GM21786 (cell line): Measurements from ENCODE around the gene SH2B2.

Experiments
- ATAC-seq: cut with Tn5 transposase; IDR thresholded peaks from one replicate; pipeline ENCODE4 v1.9.1; 2021; ENCODE audit not compliant: unreplicated experiment

The SH2B2 gene

GRCh38 chr7:102264367-102264891 lies 22.2 kb upstream of the SH2B2 start:
- no peak for ATAC-seq

GRCh38 chr7:102266541-102266940 lies 20.1 kb upstream of the SH2B2 start:
- ATAC-seq = no peak

DNA sequence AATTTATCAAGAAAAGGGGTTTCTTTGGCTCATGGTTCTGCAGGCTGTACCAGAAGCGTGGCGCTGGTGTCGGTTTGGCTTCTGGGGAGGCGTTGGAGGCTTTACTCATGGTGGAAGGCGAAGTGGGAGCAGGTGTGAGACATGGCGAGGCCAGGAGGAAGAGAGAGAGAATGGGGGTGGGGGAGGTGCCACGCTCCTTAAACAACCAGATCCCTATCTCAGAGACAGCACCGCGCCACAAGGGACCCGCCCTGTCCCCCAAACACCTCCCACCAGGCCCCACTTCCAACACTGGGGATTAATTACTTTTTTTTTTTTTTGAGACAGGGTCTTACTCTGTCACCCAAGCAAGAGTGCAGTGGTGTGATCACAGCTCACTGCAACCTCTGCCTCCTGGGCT lies 18.0 kb upstream of the SH2B2 start:
- ATAC-seq = no peak

GRCh38 chr7:102270178-102270887 lies 16.3 kb upstream of the SH2B2 start:
- ATAC-seq = no peak

DNA sequence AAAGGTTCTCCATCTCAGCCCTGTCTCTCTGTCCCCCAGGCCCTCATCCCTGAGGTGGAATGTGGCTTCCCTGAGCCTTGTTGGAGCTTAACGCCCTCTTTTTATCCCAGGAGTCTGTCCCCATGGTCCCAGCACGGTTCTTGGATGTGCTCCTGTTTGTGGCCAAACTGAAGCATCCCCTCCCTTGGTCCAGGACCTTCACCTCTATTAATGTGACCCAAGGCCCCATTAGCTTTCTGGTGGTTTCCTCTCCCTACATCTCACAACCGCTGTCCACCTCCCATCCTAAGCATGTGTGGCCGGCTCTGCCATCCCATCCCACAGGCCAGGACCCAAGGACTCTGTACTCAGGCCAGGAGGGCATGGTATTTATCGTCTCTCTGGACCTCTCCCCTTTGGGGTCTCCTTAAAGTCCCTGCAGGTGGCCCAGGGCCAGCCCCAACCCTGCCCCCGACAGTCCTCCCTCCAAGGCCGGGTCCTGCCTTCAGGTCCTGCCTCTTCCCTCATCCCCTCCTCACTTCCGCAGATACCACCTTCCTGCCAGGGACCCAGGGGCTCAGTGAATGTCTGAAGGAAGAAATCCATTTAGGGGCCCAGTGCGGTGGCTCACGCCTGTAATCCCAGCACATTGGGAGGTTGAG lies 15.4 kb upstream of the SH2B2 start:
- no peak for ATAC-seq

- ATAC-seq = no peak
These were observed 14.4 kb upstream of the SH2B2 start for GRCh38 chr7:102272075-102272916.

DNA sequence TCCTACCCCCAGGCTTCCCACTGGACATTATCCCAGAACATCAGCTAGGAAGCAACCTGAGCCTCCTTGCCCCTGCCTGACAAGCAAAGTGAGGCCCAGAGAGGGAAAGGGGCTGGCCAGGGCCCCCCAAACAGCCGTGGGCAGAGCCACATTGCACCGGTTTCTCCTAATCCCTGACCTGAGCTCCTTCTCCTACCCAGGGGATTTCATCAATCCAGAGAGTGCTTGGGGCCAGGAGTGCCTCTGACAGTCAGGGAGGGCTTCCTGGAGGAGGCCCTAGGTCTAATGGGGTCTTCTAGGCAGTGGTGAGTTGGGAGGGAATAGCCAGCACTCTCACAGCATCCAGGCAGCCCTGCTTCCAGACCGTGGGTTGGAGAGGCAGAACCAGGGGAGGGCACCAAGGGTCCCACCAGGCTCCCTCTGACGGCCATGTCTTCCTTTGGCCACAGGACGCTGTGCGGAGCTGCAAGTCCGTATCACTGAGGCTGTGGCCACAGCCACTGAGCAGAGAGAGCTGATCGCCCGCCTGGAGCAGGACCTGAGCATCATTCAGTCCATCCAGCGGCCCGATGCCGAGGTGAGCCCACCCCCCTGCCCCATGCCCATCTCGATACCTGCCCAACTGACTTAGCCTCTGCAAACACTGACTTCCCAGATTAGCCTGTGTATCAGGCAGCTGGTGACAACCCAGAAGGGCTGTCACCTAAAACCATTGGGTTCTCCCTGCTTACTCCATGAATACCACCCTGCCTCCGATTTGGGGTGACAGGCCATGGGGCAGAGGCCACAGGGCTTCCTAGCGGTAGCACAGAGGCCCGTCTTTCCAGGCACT lies 13.5 kb upstream of the SH2B2 start:
- ATAC-seq = no peak

DNA sequence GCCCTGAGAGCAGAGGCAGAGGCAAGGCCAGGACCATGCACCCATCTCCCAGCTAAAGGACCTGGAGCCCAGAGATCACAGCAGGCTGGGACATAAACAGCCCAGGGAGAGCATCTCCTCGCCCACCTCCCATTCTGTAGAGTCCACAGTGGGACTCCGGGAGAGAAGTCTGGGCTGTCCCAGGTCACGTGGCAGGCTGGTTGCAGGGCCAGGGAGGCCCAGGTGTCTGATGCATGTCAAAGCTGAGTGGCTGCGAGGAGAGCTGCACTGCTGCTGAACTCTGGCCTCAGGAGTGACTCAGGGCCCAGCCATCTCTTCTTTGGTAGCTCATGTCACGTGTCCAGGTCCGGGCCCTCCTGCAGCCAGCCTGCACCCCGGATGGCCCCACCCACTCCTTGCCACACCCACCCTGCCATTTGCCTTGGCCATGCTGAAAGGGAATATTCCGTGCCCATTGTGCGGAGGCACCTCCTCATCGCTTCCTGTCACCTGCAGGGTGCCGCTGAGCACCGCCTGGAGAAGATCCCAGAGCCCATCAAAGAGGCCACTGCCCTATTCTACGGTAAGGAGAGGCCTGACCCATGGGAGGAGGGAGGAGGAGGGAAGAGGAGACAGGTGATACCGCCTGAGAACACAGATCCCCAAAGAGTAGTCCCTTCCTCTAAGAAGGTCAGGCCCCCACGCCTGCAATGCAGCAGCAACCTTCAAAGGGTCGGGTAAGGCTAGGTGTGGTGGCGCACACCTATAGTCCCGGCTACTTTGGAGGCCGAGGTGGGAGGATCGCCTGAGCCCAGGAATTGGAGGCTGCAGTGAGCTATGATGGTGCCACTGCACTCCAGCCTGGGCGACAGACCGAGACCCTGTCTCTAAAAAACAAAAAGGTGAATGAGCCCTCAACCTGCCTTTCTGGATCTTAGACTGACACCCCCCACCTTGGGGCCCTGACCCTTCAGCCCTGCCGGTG lies 12.6 kb upstream of the SH2B2 start:
- no peak for ATAC-seq

DNA sequence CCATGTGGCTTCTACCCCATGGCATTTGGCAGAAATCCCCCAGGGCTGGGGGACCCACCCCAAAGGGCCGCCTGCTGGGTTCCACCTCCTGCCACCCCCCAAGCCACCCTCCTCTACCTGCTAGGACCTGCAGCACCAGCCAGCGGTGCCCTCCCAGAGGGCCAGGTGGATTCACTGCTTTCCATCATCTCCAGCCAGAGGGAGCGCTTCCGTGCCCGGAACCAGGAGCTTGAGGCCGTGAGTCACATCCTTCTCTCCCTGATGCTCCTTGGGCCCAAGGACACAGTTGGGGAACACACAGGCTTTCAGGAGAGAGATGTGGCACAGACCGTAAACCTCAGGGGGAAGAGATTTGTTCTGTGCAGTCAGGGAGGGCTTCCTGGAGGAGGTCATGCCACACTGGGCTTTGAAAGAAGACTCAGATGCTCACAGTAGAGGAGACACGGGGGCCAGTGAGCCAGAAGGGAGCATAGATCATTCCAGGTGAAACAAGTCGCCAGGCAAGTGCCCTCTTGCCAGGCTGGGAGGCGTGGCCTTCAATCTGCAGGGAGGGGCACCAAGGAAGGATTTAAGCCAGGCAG lies 11.5 kb upstream of the SH2B2 start:
- ATAC-seq = no peak

GRCh38 chr7:102277901-102278300 lies 8.8 kb upstream of the SH2B2 start:
- no peak for ATAC-seq

GRCh38 chr7:102279537-102280400 lies 6.9 kb upstream of the SH2B2 start:
- ATAC-seq = peak; percentile 69

DNA sequence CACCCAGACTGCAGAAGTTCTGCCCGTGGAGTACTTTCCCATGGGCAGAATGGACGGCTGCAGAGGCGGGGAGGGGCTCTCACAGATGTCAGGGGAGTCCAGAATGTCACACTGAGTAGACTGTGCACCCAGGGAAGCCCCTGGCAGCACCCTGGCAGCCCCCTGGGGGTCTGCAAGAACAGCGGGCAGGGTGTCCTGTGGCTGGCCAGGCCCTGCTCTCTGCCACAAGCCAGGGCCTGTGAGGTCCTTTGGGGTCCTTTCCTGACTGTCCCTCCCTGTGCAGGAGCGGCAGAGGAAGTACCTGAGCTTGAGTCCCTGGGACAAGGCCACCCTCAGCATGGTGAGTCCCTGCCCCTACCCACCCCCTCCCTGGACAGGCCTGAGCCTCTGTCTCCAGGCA lies 6.1 kb upstream of the SH2B2 start:
- ATAC-seq = no peak

DNA sequence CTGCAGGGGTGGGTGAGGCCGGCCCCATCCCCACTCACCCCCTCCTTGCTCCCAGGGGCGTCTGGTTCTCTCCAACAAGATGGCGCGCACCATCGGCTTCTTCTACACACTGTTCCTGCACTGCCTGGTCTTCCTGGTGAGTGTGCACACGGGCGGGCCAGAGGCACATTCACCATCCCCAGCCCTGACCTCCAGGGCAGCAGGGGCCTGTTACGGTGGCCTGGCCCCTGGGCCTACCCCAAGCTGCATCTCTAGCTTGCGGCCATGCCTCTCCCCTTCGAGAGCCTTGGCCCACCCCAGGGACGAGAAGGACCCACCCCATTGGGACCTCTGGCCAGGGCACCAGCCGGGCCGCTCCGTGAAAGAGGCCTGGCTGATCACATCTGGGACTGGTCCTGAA lies 4.9 kb upstream of the SH2B2 start:
- no peak for ATAC-seq

- no peak for ATAC-seq
These were observed 4.0 kb upstream of the SH2B2 start for GRCh38 chr7:102282465-102283362.

DNA sequence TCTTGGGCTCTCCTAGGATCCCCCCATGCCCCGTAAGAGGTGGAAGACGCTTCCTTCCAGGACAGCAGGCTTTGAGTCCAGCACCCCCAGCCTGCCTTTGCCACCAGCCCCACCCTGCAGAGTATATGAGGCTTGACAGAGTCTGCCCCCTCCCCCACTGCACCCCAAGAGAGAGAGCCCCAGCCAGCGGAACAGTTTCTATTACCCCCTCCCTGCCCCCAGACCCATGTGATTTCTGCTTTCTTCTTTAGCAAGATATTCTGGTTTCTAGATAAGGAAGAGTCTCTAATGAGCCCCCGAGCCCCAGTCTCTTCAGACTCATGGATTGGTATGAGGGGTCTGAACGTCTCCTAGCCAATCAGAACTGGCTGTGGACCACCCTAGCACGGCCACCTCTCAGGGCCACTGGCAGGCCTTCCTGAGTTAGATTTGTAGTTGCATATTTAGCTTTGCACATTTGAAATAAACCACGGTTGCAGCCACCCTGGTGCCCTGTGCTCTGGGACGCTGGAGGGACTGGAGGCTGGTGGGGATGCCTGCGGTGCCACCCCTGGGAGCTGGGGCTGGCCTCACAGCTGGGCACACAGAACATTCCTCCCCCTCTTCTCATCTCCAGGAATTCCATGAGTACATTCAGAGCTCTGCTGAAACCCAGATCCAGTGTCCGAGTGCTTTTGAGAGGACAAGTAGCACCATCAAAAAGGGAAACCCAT lies 3.0 kb upstream of the SH2B2 start:
- no peak for ATAC-seq

GRCh38 chr7:102284399-102284798 lies 2.3 kb upstream of the SH2B2 start:
- no peak for ATAC-seq
